GM06990 (cell line): ENCODE measurements around the gene ZNF620.
"Not testable (repeated sequence)": the region's sequence is repeated elsewhere in the genome, so short reads cannot be mapped to it uniquely, and the experiment has no call there.

Source experiments
- DNase-seq: peaks from one replicate; pipeline ENCODE4 v3.0.0-alpha.2; 2011; ENCODE audit not compliant: insufficient read length; ENCODE audit errors: extremely low read depth
- H3K27me3 ChIP-seq: replicated peaks from 2 replicates; pipeline ENCODE4 v1.6.0; 2011; ENCODE audit warnings: low read length; ENCODE audit not compliant: control insufficient read depth, insufficient read depth
- H3K36me3 ChIP-seq: 2 replicates; pipeline ENCODE4 v1.5.1; 2011; ENCODE audit warnings: low read length; ENCODE audit not compliant: control insufficient read depth, insufficient read depth
- H3K4me3 ChIP-seq: replicated peaks from 2 replicates; pipeline ENCODE4 v1.5.1; 2011; ENCODE audit warnings: low read depth, mild to moderate bottlenecking, control low read depth, low read length
- TF ChIP-seq, protein P1 (sequence below): IDR thresholded peaks from 2 replicates; pipeline ENCODE4 v1.5.1; 2011; ENCODE audit warnings: low read length, control low read depth, mild to moderate bottlenecking, inconsistent platforms; ENCODE audit not compliant: insufficient read depth, poor library complexity, severe bottlenecking

Gene ZNF620

DNA sequence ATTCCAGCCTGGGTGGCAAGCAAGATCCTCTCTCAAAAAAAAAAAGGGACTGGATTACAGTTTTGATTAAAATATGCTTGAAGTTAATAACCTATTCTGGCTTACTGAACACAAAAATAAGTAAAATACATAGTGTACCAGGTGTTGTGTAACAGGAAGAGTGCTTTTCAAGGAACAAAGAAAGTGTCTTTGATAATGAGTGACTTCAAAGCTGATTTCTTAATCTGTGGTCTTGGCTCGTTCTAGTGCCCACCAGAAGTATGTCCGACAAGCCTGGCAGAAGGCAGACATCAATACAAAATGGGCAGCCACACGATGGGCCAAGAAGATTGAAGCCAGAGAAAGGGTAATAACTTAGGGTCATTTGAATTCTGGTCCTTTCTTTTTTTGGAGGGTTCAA lies 44.7 kb upstream of the ZNF620 start:
- TF ChIP-seq, protein P1, sequence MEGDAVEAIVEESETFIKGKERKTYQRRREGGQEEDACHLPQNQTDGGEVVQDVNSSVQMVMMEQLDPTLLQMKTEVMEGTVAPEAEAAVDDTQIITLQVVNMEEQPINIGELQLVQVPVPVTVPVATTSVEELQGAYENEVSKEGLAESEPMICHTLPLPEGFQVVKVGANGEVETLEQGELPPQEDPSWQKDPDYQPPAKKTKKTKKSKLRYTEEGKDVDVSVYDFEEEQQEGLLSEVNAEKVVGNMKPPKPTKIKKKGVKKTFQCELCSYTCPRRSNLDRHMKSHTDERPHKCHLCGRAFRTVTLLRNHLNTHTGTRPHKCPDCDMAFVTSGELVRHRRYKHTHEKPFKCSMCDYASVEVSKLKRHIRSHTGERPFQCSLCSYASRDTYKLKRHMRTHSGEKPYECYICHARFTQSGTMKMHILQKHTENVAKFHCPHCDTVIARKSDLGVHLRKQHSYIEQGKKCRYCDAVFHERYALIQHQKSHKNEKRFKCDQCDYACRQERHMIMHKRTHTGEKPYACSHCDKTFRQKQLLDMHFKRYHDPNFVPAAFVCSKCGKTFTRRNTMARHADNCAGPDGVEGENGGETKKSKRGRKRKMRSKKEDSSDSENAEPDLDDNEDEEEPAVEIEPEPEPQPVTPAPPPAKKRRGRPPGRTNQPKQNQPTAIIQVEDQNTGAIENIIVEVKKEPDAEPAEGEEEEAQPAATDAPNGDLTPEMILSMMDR: no peak
- no peaks in the 10 kb centered on the region for H3K27me3 ChIP-seq
- DNase-seq: no peak
- peaks cover 8% of the 10 kb centered on the region for H3K36me3 ChIP-seq
- no peak overlapping the region for H3K4me3 ChIP-seq

DNA sequence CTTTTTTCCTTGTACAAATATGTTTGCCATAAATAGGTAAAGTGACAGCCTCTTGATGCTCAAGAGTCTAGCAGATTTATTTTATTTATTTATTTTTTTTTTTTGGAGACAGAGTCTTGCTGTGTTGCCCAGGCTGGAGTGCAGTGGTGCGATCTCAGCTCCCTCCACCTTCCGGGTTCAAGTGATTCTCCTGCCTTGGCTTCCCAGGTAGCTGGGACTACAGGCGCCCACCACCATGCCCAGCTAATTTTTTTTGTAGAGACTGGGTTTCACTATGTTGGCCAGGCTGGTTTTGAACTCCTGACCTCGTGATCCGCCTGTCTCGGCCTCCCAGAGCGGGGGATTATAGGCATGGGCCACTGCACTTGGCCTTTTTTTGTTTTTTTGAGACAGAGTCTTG lies 43.0 kb upstream of the ZNF620 start:
- H3K4me3 ChIP-seq, H3K36me3 ChIP-seq, H3K27me3 ChIP-seq, DNase-seq: not testable (repeated sequence)

DNA sequence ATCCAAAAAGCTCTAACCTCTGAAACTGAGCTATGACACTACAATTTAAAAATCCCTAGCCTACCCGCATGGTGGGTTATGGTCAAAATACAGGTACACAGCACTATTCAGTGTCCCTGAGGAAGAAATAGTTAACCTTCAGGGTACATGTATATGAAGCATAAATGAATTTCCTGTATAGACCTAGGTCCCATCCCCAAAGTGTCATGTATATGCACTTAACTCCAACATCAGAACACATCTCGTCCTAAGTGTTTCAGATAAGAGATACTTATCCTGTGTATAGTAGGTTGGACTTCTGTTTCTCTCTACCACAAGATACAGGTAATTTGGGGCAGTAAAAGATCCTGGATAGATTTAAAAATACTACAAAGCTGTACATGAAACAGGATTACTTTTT lies 42.3 kb upstream of the ZNF620 start:
- no peaks in the 10 kb centered on the region for H3K27me3 ChIP-seq
- no peak for DNase-seq
- no peak overlapping the region for H3K4me3 ChIP-seq
- peaks cover 8% of the 10 kb centered on the region for H3K36me3 ChIP-seq
- TF ChIP-seq, protein P1: no peak

DNA sequence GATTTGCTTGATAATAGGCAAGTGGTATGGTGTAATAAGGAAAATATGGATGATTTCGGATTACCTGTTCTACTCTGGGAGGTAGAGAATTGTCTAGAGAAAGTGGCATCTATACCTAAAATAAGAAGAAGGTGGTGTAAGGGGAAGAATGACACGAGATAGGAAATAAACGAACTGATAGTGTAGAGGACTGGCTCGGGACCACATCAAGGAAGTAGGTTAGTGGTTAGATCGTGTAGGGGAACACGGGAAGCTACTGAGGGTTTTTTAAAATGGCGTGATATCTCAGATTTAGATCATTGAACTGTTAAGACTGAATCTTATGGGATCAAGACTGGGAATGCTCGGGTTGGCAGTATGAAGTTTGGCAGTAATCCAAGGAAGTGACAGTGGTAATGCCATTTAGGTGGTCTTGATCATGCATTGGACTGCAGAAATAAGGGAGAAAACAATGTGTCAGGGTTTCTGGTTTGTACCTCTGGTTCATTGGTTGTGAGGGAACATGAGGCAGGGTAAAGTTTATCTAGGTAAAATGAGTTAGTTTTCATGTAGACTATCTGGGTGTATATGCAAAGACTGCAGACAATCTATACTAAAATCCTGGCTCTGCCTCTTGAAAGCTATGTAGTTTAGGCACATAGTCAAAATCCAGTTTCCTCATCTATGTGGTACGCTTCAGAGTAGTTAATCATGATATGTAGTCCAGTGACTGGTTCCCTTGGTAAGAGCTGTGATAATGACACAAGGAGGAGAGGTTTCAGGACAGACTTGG lies 41.3 kb upstream of the ZNF620 start:
- Histone ChIP-seq H3K4me3 (no peak overlapping the region), H3K27me3 (no peaks in the 10 kb centered on the region), H3K36me3 (peaks cover 8% of the 10 kb centered on the region)
- DNase-seq: no peak
- TF ChIP-seq, protein P1: no peak

DNA sequence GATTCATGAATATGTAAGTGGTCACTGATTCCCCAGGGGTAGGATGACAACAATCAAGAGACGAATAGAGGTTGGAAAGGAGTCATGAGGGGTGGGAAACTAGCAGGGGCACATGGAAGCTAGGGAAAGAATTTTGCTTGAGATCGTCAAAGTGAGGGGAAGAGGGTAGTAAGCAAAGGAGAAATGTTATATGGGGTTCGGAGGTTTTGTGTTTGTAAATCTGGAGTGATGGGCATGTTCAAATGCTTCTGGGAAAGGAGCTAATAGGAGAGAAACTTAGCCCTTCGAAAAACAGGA lies 40.8 kb upstream of the ZNF620 start:
- H3K4me3 ChIP-seq: no peak overlapping the region
- H3K27me3 ChIP-seq: no peaks in the 10 kb centered on the region
- H3K36me3 ChIP-seq: peaks cover 8% of the 10 kb centered on the region
- TF ChIP-seq, protein P1: no peak
- no peak for DNase-seq

DNA sequence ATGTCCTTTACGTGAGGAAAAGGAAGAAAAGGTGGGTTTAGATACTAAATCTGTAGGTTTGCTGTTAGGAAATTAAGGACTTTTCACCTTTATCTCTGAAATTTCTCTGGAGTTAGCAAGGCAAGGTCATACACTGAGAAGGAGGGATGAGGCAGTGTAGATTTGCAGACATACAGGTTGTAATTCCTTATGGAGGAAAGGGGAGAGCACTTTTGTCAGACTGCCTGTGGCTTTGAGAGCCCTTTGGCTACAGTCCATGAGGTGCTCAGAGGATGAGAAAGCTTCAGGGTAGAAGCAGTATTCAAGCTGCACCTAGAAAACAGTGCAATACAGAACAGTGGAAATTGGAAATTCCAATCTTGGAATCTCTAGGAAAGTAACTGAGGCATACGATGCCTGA lies 40.4 kb upstream of the ZNF620 start:
- no peak overlapping the region for H3K4me3 ChIP-seq
- H3K36me3 ChIP-seq: peaks cover 8% of the 10 kb centered on the region
- H3K27me3 ChIP-seq: no peaks in the 10 kb centered on the region
- TF ChIP-seq, protein P1: no peak
- no peak for DNase-seq
